GM08714 (cell line): ENCODE measurements around the gene RABGAP1L.
"Not testable (repeated sequence)": the region's sequence is repeated elsewhere in the genome, so short reads cannot be mapped to it uniquely, and the experiment has no call there.

Experiments
- H3K4me3 ChIP-seq: fragments of 200-500 bp; sonication (Bioruptor generic); 2 replicates; pipeline ENCODE4 v1.5.1; 2014; ENCODE audit warnings: mild to moderate bottlenecking, low read length, inconsistent platforms
- ZNF274 ChIP-seq: IDR thresholded peaks from 2 replicates; pipeline ENCODE4 v1.6.1; 2012; ENCODE audit warnings: mild to moderate bottlenecking, low read depth, low read length

RABGAP1L gene

GRCh38 chr1:174309490-174309889 lies 150.2 kb downstream of the RABGAP1L start:
- H3K4me3 ChIP-seq = no peak overlapping the region
- no peak for TF ChIP-seq ZNF274

DNA sequence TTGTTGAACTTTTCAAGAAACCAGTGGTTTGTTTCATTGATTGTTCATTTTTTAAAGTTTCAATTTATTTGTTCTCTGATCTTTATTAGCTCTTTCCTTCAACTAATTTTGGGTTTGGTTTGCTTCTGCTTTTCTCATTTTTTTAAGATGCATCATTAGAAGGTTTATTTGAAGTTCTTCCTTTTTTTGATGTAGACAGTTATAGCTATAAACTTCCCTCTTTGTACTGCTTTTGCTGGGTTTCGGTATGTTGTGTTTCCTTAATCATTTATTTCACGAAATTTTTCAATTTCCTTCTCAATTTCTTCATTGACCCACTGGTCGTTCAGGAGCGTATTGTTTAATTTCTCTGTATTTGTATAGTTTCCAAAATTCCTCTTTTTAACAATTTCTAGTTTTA lies 155.1 kb downstream of the RABGAP1L start:
- no peak overlapping the region for H3K4me3 ChIP-seq
- no peak for TF ChIP-seq ZNF274

DNA sequence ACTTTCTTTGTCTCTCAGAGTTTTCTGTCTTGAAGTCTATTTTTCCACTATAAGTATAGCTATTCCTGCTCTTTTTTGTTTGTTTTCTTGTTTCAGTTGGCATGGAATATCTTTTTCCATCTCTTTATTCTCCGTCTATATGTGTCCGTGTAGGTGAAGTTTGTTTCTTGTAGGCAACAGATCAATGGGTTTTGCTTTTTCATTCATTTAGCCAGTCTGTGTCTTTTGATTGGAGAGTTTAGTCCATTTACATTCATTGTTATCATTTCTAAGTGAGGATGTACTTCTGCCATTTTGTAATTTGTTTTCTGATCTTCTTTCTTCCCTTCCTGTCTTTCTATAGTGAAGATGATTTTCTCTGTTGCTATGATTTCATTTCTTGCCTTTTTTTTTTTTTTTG lies 155.9 kb downstream of the RABGAP1L start:
- H3K4me3 ChIP-seq = no peak overlapping the region
- TF ChIP-seq ZNF274 = no peak

DNA sequence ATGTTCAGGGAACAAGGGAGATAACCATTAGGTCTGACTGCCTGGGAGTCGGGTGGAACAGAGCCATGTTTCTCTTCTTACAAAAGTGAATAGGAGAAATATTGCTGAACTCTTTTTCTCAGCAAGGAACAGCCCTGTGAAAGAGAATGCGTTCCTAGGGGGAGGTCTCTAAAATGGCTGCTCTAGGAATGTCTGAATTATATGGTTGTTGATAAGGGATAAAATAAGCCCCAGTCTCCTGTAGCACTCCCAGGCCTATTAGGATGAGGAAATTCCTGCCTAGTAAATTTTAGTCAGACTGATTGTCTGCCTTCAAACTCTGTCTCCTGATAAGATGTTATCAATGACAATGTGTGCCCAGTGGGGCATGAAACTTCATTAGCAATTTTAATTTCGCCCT lies 161.6 kb downstream of the RABGAP1L start:
- not testable (repeated sequence) for H3K4me3 ChIP-seq

DNA sequence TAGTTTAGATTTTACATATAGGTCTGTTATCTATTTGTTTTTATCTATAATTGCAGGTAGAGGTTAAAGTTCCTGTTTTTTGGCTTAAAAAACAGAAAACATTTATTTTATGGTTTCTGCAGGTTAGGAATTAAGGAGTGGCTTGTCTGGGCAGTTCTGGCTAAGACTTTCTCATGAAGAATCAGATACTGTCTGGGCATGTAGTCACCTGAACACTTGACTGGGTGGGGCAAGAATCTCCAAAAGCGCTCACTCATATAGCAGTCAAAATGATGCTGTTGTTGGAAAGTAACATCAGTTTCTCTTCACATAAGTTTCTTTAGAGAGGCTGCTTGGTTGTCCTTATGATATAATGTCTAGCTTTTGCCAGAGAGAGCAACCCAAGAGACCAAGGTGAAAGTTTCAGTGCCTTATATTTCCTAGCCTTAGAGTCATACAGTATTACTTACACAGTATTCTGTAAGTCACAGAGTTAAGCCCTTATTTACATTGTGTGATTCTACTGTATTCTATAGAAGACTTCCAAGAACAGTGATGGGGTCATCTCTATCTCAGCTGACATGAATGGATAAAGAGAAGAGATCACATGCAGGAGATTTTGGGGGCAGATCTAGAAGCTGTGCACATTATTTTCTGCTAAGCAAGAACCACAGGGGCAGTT lies 163.0 kb downstream of the RABGAP1L start:
- TF ChIP-seq ZNF274 = no peak

DNA sequence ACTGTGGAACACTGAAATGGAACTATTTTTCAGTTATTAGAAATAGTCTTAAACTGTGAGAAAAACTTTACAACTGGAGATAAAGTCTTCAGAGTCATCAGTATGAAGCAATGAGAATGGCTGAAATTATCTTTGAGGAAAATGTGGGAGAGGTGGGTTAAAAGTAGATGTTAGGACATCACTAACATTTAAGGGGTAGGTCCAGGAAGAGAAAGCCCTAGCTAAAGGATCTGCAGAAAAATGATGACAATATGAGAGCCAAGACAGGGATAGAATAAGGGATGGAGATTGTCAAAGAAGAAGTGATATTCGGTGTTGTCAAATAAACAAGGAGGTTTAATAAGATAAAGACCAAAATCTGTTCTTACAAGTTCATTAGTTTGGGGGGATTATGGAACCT lies 165.2 kb downstream of the RABGAP1L start:
- H3K4me3 ChIP-seq = no peak overlapping the region

More for the DNA sequence above, 163.0 kb downstream of the RABGAP1L start:
- H3K4me3 ChIP-seq = no peak overlapping the region

DNA sequence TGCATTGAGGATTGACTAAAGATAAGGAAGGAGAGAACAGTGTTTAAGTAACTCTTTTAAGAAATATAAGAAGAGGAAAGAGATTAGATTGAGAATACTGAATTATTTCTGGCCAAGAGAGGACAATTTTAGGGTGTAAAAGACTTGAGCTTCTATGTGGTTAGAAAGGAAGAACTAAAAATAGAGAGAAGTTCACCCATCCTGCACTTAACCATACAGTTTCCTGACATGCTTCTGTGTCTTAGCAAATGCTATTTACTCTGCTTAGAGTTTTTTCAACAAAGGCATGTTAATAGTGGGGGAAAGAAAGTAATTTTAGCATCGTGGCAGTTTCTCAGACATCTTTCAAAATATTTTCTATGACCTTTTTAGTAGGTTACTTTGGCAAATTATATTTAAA lies 165.6 kb downstream of the RABGAP1L start:
- no peak for TF ChIP-seq ZNF274
- no peak overlapping the region for H3K4me3 ChIP-seq

More for the DNA sequence above, 165.2 kb downstream of the RABGAP1L start:
- TF ChIP-seq ZNF274 = no peak

GRCh38 chr1:174326278-174326677 lies 167.0 kb downstream of the RABGAP1L start:
- H3K4me3 ChIP-seq = no peak overlapping the region
- no peak for TF ChIP-seq ZNF274

DNA sequence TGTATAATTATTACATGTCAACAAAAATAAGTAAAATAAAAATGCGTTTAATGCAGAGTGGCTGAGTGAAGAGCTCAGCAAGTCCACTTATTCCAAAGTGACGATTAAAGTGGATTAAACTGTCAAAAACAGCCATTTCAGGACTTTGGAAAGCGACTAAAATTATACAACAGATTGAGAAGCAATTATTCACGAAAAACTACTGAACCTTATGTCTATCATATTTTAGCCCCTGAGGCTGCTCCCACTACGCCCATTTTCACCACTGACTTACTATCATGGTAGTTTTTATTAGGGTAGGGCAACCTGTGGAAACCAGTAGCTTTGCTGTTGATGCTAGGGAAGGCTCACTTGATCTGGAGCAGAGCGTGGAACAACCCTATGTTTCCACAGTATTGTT lies 174.1 kb downstream of the RABGAP1L start:
- no peak for TF ChIP-seq ZNF274
- no peak overlapping the region for H3K4me3 ChIP-seq

- no peak for TF ChIP-seq ZNF274
Measured at GRCh38 chr1:174337000-174337681, 177.8 kb downstream of the RABGAP1L start.

DNA sequence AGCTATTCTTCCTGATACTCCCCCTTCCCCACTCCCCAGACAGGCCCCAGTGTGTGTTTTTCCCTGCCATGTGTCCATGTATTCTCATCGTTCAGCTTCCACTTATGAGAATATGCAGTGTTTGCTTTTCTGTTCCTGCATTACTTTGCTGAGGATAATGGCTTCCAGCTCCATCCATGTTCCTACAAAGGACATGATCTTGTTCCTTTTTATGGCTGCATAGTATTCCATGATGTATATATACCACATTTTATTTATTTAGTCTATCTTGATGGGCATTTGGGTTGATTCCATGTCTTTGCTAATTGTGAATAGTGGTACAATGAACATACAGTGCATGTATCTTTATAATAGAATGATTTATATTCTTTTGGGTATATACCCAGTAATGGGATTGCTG lies 181.1 kb downstream of the RABGAP1L start:
- H3K4me3 ChIP-seq = not testable (repeated sequence)

More at GRCh38 chr1:174337000-174337681, 177.8 kb downstream of the RABGAP1L start:
- no peak overlapping the region for H3K4me3 ChIP-seq

DNA sequence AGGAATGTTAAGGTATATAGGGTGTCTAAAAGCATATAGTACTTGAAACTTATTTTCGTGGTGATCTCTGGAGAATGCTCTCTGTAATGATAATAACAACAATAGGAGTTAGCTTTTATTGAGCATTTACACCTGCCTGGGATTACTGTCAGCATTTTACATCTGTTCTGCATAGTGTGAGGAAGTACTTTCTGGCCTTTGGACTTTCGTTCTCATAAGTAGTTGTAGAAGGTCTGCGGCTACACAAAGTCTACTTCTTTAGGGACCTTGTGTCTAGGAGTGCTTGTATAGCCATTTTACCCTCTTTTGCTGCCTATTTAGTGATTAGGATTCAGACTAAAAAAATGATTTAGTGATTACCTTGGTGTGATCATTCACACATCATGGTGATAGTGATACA lies 184.8 kb downstream of the RABGAP1L start:
- no peak overlapping the region for H3K4me3 ChIP-seq
- TF ChIP-seq ZNF274 = no peak

DNA sequence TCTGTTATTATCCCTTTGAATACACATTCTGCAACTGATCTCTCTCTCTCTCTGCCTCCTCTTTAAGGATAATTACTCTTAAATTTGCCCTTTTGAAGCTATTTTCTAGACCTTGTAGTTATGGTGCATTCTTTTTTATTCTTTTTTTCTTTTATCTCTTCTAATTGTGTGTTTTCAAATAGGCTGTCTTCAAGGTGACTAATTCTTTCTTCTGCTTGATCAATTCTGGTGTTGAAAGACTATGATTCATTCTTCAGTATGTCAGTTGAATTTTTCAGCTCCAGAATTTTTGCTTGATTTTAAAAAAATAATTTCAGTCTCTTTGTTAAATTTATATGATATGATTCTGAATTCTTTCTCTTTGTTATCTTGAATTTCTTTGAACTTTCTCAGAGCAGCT lies 192.8 kb downstream of the RABGAP1L start:
- TF ChIP-seq ZNF274 = no peak
- no peak overlapping the region for H3K4me3 ChIP-seq

GRCh38 chr1:174352883-174353608 lies 193.7 kb downstream of the RABGAP1L start:
- H3K4me3 ChIP-seq = no peak overlapping the region
- no peak for TF ChIP-seq ZNF274

DNA sequence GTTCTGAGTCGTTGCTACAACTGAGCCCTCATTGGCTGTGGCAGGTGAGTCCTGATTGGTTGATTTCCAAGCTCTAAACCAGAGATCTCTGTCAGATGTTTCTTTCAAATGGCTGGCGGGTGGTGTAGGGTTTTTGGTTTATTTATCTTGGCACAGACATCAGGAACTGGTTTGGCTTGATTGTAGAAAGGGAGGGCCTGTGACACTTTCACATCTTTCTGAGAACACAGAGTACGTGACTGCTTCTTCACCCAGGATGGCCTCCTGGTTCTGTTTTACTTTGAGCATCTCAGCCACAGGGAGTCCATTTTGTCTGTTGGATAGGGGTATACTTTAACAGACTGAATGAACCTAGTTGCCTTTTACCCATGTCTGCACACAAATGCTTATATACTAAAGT lies 199.0 kb downstream of the RABGAP1L start:
- H3K4me3 ChIP-seq = no peak overlapping the region
- no peak for TF ChIP-seq ZNF274

GRCh38 chr1:174358786-174359453 lies 199.6 kb downstream of the RABGAP1L start:
- no peak overlapping the region for H3K4me3 ChIP-seq
- TF ChIP-seq ZNF274 = no peak
